HG03354 (cell line): ENCODE results near the gene BPIFB1.

Experiments
- ATAC-seq: cut with Tn5 transposase; IDR thresholded peaks from one replicate; pipeline ENCODE4 v1.9.1; 2021; ENCODE audit warnings: mild to moderate bottlenecking; ENCODE audit not compliant: unreplicated experiment, poor library complexity, severe bottlenecking

The BPIFB1 gene

GRCh38 chr20:33291416-33291815 lies 8.4 kb downstream of the BPIFB1 start:
- no peak for ATAC-seq

GRCh38 chr20:33291830-33292355 lies 8.9 kb downstream of the BPIFB1 start:
- no peak for ATAC-seq

- no peak for ATAC-seq
Measured at GRCh38 chr20:33296206-33296605, 13.2 kb downstream of the BPIFB1 start.

GRCh38 chr20:33298391-33298790 lies 15.4 kb downstream of the BPIFB1 start:
- ATAC-seq: no peak

- peak; percentile 47 for ATAC-seq
Measured at GRCh38 chr20:33299111-33299603, 16.1 kb downstream of the BPIFB1 start.

GRCh38 chr20:33301192-33301930 lies 18.3 kb downstream of the BPIFB1 start:
- no peak for ATAC-seq

GRCh38 chr20:33303595-33303994 lies 20.6 kb downstream of the BPIFB1 start:
- ATAC-seq: no peak

GRCh38 chr20:33304046-33304445 lies 21.0 kb downstream of the BPIFB1 start:
- ATAC-seq: no peak

GRCh38 chr20:33305589-33306057 lies 22.6 kb downstream of the BPIFB1 start:
- ATAC-seq: no peak

GRCh38 chr20:33306228-33306627 lies 23.2 kb downstream of the BPIFB1 start:
- no peak for ATAC-seq

GRCh38 chr20:33306807-33307206 lies 23.8 kb downstream of the BPIFB1 start:
- no peak for ATAC-seq

- no peak for ATAC-seq
Measured at GRCh38 chr20:33308668-33309067, 25.7 kb downstream of the BPIFB1 start.

GRCh38 chr20:33309631-33310030 lies 26.6 kb downstream of the BPIFB1 start:
- no peak for ATAC-seq

GRCh38 chr20:33310327-33310899 lies 27.4 kb downstream of the BPIFB1 start:
- ATAC-seq: no peak

- ATAC-seq: no peak
Measured at GRCh38 chr20:33311011-33311410, 28.0 kb downstream of the BPIFB1 start.

- no peak for ATAC-seq
Measured at GRCh38 chr20:33311996-33312395, 29.0 kb downstream of the BPIFB1 start.

- ATAC-seq: no peak
Measured at GRCh38 chr20:33312583-33312982, 29.6 kb downstream of the BPIFB1 start.

- ATAC-seq: no peak
Measured at GRCh38 chr20:33313686-33314314, 30.8 kb downstream of the BPIFB1 start.

GRCh38 chr20:33316343-33316742 lies 33.3 kb downstream of the BPIFB1 start:
- ATAC-seq: no peak

- ATAC-seq: no peak
Measured at GRCh38 chr20:33316958-33317357, 33.9 kb downstream of the BPIFB1 start.
